Measurements from ENCODE around the gene RGS7. TPM values are rescaled to one million over a fixed set of nuclear protein-coding genes. Genes with fewer than 3 reads are reported as not detected.

The RGS7 gene
- total RNA-seq, 2 experiments from 2014 or later, result not detected

DNA sequence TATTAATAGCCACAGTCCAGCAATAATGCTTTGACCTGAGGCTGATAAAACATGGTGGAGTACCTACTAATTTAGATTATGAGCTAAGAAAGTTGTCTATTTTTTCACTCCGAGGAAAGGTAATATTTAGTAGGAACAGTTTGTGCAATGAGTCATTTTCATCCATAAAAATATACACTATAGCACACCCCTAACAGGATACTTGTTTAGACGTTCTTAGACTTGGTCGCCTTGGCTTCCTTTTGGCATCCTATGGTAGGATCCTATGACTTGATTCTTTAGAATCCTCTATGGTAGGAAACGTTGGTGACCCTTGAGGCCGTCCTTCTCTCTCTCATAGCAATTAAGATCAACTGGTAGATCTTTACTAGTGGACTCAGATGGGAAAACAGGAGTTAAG is 81.8 kb downstream of the RGS7 start:
- DNase-seq (no peak), ATAC-seq (no peak)
- Mint-ChIP-seq H3K27ac (no peak overlapping the region), H3K27me3 (no peaks in the 10 kb centered on the region), H3K9me3 (peaks cover 16% of the 10 kb centered on the region), H3K4me3 (no peak overlapping the region), H3K36me3 (ENCODE audit: low read depth) (no peaks in the 10 kb centered on the region), H3K4me1 (ENCODE audit: low read depth) (no peaks in the 10 kb centered on the region)
- ChIA-PET CTCF (no interaction called here), POLR2A (no interaction called here)
- TF ChIP-seq, protein P1, sequence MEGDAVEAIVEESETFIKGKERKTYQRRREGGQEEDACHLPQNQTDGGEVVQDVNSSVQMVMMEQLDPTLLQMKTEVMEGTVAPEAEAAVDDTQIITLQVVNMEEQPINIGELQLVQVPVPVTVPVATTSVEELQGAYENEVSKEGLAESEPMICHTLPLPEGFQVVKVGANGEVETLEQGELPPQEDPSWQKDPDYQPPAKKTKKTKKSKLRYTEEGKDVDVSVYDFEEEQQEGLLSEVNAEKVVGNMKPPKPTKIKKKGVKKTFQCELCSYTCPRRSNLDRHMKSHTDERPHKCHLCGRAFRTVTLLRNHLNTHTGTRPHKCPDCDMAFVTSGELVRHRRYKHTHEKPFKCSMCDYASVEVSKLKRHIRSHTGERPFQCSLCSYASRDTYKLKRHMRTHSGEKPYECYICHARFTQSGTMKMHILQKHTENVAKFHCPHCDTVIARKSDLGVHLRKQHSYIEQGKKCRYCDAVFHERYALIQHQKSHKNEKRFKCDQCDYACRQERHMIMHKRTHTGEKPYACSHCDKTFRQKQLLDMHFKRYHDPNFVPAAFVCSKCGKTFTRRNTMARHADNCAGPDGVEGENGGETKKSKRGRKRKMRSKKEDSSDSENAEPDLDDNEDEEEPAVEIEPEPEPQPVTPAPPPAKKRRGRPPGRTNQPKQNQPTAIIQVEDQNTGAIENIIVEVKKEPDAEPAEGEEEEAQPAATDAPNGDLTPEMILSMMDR (IDR thresholded peaks at IDR 0.05), result no peak
- intact Hi-C loops (cut with micrococcal nuclease), result no loop called here

DNA sequence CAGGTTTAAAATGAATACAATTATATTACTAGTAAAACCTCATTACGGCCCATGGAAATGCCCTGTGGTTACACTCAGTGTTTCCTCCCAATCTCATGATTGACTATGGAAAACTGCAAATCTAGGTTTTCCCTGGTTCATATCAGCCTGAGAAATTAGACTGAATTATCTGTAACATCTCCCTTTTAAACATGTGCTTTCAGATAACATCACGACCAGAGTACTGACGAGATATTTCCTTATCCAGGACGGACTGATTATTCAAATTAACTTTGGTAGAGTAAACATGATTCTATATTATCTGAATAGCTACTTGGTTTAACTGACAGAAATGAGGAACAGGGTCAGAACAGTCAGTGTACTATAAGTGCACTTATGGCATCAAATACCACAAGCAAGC is 82.3 kb downstream of the RGS7 start:
- Mint-ChIP-seq H3K4me3 (no peak overlapping the region), H3K27me3 (no peaks in the 10 kb centered on the region), H3K9me3 (peaks cover 16% of the 10 kb centered on the region), H3K4me1 (ENCODE audit: low read depth) (no peaks in the 10 kb centered on the region), H3K27ac (no peak overlapping the region), H3K36me3 (ENCODE audit: low read depth) (no peaks in the 10 kb centered on the region)
- intact Hi-C loops (cut with micrococcal nuclease), result no loop called here
- TF ChIP-seq, protein P1 (IDR thresholded peaks at IDR 0.05), result no peak
- DNase-seq, result no peak
- no peak for ATAC-seq
- POLR2A ChIA-PET, result no interaction called here
- CTCF ChIA-PET, result no interaction called here

DNA sequence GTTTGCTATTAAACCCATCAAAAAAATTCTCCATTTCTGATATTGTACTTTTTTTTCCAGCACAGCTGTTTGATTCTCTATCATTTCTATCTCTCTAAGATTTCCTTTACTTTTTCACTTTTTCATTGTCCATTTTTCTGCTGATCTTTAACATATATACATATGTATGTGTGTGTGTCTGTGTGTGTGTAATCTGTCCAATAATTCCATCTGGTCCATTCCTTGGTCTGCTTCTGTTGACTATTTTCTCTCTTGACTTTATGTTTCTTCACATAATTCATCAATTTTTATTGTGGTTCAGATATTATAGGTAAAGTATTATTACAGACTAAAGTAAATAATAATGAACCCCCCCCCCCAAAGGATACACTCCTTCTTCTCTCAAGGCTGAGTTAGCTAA is 84.2 kb downstream of the RGS7 start:
- ChIA-PET CTCF (no interaction called here), POLR2A (interaction anchor here (0.6 kb wide), 1 partner anchor 10 kb away, joined by 3 read pairs; no protein-coding TSS in a partner anchor)
- ATAC-seq (no peak), DNase-seq (no peak)
- TF ChIP-seq, protein P1 (IDR thresholded peaks at IDR 0.05), result no peak
- intact Hi-C loops (cut with micrococcal nuclease), result no loop called here
- Mint-ChIP-seq H3K27ac (no peak overlapping the region), H3K4me1 (ENCODE audit: low read depth) (no peaks in the 10 kb centered on the region), H3K9me3 (peaks cover 13% of the 10 kb centered on the region), H3K4me3 (no peak overlapping the region), H3K27me3 (no peaks in the 10 kb centered on the region), H3K36me3 (ENCODE audit: low read depth) (no peaks in the 10 kb centered on the region)

DNA sequence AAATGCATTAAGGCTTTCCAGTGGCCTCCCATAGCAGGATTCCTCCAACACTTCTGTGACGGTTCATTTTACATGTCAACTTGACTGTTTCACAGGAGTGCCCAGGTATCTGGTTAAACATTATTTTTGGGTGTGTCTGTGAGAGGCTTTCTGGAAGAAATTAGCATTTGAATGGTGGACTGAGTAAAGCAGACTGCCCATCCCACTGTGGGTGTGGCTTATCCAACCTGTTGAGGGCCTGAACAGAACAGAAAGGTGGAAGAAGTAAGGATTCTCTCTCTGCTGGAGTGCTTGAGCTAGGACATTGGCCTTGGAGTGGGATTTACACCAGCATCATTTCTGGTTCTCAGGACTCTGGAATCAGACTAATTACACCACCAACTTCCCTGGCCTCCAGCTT is 85.6 kb downstream of the RGS7 start:
- TF ChIP-seq, protein P1 (IDR thresholded peaks at IDR 0.05), result no peak
- ChIA-PET POLR2A (no interaction called here), CTCF (no interaction called here)
- H3K27me3 Mint-ChIP-seq, result no peaks in the 10 kb centered on the region
- H3K36me3 Mint-ChIP-seq (ENCODE audit: low read depth), result no peaks in the 10 kb centered on the region
- intact Hi-C loops (cut with micrococcal nuclease), result no loop called here
- no peak overlapping the region for H3K27ac Mint-ChIP-seq
- H3K4me1 Mint-ChIP-seq (ENCODE audit: low read depth), result no peaks in the 10 kb centered on the region
- no peak for ATAC-seq
- H3K9me3 Mint-ChIP-seq, result peaks cover 13% of the 10 kb centered on the region
- H3K4me3 Mint-ChIP-seq, result no peak overlapping the region
- DNase-seq, result no peak

DNA sequence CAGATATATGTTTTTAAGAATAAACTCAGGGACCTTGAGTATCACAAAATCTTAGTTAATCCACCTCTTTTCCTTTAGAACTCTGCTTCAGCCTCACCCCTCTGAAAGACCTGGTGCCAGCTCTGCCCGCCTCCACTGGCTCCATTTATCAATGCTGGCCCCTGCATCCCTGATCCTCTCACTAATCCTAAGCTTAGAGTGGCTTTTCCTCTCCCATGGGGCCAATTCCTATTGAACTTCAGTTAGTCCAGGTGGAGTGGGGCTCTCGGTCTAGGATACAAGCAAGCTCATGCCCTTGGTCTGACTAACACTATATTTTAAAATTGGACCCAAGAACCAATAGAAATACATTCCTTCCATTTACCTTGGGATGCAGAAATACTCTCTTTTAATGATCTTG is 87.0 kb downstream of the RGS7 start:
- H3K27ac Mint-ChIP-seq, result no peak overlapping the region
- intact Hi-C loops (cut with micrococcal nuclease), result no loop called here

More for the DNA sequence above, 87.0 kb downstream of the RGS7 start:
- H3K4me3 Mint-ChIP-seq, result no peak overlapping the region
- POLR2A ChIA-PET, result no interaction called here
- CTCF ChIA-PET, result interaction anchor here (1.2 kb wide), 1 partner anchor 232 kb away, joined by 3 read pairs; no protein-coding TSS in a partner anchor
- TF ChIP-seq, protein P1 (IDR thresholded peaks at IDR 0.05), result no peak
- peaks cover 13% of the 10 kb centered on the region for H3K9me3 Mint-ChIP-seq
- H3K27me3 Mint-ChIP-seq, result no peaks in the 10 kb centered on the region
- no peaks in the 10 kb centered on the region for H3K36me3 Mint-ChIP-seq (ENCODE audit: low read depth)
- ATAC-seq, result no peak
- no peaks in the 10 kb centered on the region for H3K4me1 Mint-ChIP-seq (ENCODE audit: low read depth)
- no peak for DNase-seq
